WI38 (cell line): ENCODE measurements around the gene AGAP1.

Experiments used
- H3K4me3 ChIP-seq: 2 replicates; pipeline ENCODE4 v1.5.1; 2011; ENCODE audit warnings: low read depth, mild to moderate bottlenecking, control low read depth, low read length
- TF ChIP-seq, protein P1 (sequence below): IDR thresholded peaks from 2 replicates; pipeline ENCODE4 v1.5.1; 2012; ENCODE audit warnings: low read depth, mild to moderate bottlenecking, control low read depth, low read length

AGAP1 gene

DNA sequence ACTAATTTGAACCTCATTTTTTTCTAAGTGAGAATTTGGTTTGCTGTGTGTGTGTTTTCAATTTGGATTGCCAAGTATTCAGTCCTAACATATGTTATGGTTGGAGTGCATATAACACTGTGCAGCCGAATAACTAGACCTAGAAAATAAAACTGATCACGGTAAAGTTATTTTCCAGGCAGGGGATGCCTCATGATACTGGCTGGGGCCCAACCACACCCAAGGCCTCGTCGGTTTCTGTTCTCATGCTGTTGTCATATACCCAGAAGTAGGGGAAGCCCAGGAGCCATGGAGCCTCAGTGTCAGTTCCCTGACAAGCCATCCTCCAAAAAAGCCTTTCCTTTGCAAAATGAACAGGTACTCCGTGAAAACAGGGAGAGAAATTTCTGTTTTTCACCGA is 514.2 kb downstream of the AGAP1 start:
- no peak overlapping the region for H3K4me3 ChIP-seq
- TF ChIP-seq, protein P1, sequence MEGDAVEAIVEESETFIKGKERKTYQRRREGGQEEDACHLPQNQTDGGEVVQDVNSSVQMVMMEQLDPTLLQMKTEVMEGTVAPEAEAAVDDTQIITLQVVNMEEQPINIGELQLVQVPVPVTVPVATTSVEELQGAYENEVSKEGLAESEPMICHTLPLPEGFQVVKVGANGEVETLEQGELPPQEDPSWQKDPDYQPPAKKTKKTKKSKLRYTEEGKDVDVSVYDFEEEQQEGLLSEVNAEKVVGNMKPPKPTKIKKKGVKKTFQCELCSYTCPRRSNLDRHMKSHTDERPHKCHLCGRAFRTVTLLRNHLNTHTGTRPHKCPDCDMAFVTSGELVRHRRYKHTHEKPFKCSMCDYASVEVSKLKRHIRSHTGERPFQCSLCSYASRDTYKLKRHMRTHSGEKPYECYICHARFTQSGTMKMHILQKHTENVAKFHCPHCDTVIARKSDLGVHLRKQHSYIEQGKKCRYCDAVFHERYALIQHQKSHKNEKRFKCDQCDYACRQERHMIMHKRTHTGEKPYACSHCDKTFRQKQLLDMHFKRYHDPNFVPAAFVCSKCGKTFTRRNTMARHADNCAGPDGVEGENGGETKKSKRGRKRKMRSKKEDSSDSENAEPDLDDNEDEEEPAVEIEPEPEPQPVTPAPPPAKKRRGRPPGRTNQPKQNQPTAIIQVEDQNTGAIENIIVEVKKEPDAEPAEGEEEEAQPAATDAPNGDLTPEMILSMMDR = no peak

DNA sequence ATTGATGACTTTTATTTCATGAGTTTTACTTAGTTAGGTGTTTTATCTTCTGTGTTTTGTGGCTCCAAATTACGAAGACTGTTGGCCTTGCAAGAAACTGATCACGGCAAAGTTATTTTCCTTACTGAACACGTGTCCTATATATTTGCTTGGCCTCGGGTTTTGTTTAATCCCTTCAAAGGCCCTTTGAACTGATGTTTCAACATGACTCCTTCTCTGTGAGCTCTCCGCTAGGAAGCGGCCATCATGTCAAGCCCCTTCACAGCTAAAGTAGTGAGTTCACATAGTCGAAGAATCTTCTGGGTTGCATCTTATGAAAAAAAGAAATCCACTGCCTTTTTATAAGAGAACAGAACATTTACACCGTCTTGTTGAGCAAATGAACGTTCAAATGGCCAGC is 515.0 kb downstream of the AGAP1 start:
- no peak overlapping the region for H3K4me3 ChIP-seq
- TF ChIP-seq, protein P1 = no peak

DNA sequence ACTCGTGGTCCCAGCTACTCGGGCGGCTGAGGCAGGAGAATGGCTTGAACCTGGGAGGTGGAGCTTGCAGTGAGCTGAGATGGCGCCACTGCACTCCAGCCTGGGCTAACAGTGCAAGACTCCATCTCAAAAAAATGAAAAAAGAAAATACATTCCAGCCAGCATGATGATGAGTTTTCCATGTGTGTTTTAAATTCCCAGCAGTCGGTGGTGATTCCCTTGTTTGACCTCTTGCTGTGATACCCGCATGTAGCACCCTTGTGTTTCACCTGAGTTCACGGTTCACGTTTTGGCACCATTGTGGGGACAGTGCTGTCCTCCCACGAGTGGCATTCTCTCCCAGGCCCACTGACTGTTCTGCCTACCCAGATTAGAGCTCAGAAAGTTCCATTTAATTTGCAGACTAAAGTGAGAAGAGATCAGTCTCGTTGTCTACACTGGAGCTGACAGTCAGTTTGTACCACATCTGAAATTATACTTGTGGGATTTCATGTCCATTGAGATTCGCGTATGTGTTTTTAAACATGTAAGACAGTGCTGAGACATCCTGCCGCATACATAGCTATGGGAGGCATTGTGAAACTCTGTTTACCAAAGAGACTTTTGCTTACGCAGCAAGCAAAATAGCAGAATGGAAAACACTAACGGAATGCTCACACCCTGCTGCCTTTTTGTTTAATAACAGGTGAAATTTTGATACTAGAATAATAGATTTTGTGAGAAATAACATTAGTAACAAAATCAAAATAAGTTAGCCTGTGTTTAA is 517.3 kb downstream of the AGAP1 start:
- no peak overlapping the region for H3K4me3 ChIP-seq
- TF ChIP-seq, protein P1 = no peak

DNA sequence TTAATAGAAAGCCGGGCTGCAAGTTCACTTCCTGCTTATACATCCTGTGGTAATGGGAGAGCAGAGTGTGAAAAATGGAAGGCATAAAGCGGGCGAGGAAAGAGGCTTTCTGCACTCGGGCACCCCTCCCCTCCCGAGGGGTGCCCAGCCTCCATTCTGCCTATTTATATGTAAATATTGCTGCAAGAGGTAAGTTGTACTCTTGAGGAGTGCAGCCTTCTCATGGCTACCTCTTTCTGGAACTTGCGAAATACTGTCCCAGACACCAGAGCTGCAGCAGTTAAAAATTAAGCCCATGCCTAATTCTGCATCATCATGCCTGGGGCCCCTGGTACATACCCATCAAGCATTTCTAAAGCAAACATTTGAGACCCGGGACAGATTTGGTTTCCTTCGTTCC is 518.3 kb downstream of the AGAP1 start:
- TF ChIP-seq, protein P1 = no peak

DNA sequence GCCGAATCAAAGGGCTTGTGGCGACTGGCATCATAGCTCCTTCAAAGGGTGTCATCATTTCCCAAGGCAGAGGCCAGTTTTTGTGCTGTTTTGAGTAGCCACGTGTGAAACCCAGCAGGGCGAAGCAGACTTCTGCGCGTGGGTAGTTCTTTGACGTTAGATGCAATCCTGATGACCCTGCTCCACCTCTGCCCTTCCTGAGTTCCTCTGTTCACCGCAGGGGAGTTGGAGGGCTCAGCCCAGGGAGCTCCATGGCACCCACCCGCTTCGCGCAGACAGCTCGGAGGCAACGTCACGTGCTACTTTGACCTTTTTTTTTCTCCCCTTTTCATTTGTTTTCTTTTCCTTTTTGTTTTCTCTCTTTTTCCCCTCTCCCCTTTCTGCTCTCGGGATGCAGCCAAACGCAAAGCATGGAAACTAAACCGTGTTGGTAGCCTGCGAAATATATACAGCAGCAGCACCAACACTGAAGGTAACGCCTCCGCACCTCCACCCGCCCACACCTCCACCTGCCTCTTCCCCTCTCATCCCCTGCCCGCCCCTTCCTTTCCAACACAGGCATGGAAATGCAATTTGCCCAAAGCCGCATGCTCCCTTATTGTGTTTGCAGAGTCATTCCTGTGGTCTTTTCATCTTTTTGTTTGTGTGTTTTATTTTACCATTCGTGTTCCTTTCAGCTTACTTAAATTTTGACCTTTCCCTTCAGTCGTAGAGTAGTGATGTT is 520.7 kb downstream of the AGAP1 start:
- TF ChIP-seq, protein P1 = no peak
- no peak overlapping the region for H3K4me3 ChIP-seq

More for the DNA sequence above, 518.3 kb downstream of the AGAP1 start:
- H3K4me3 ChIP-seq = no peak overlapping the region

DNA sequence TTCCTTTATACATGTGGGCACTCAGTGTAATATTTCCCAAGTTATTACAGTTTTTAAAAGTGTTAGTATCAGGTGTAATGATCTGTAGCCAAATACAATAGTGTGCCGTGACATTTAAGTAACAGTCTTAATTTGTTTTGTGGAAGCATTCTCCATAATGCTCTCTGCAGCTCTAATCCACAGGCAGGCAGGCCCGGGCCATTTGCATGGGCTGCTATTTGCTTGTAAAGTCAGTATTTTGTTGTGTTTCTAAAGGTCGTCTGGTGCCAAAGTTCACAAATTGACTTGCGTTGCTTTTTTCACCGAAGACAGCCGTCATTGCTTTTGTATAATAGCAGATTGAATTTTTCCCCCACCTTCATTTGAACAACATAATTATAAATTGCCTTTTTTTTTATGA is 521.3 kb downstream of the AGAP1 start:
- TF ChIP-seq, protein P1 = no peak
- H3K4me3 ChIP-seq = no peak overlapping the region

DNA sequence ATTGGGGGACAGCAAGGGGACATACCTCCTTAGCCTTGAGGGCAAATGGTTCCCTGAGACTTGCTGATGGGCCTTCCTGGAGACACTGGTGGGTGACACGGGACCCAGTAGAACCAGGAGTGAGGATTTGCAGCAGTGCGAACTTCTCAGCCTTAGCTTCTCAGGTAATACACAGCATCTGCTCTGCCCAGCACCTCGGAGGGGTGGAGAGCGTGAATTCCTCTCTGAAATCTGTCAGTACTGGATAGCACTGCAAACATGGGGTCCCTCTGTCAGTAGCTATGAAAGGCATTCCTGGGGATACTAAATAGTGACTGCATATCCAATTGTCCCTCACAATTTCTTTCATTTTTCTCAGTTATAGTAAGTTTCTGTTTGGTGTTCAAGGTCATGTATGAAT is 522.7 kb downstream of the AGAP1 start:
- H3K4me3 ChIP-seq = no peak overlapping the region
- TF ChIP-seq, protein P1 = no peak
